ENCODE data around the gene FAM234A.

The FAM234A gene

DNA sequence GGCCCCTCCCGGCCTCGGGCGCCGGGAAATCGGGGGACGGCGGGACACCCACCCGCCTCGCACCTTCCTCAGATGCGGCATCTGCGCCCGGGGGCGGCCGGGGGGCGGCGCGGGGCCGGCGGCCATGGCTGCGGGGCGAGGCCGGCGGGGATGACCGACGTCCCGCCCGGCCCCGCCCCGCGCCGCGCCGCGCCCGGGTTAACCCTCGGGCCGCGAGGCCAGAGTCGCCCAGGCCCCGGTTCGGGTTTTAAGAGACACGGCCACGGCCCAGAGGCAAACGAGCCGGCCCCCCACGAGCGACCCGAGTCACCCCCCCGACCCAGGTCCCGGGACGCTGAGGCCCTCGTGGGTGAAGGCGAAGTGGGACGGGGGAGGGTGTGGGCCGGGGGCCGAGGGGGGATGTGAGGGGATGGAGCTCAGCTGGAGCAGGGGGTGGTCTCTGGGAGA, 41.2 kb downstream of the FAM234A start, which contains the start of gene RGS11:
TSS of gene RGS11 (minus strand) at position 159 of the 447 bp plus-strand sequence. CDS start at position 126, 33 bp downstream.
- ChIA-PET CTCF (no interaction called here), POLR2A (no interaction called here)
- no peak for TF ChIP-seq SP1 (IDR thresholded peaks at IDR 0.05)
- no peak for TF ChIP-seq ZNF384 (IDR thresholded peaks at IDR 0.05)
- TF ChIP-seq NFRKB (IDR thresholded peaks at IDR 0.05) = no peak
- TF ChIP-seq PKNOX1 (IDR thresholded peaks at IDR 0.05) = no peak
- no peak for TF ChIP-seq BHLHE40 (IDR thresholded peaks at IDR 0.05; ENCODE audit: borderline replicate concordance)
- TF ChIP-seq FOXK2 (IDR thresholded peaks at IDR 0.05) = no peak
- TF ChIP-seq HDGF (IDR thresholded peaks at IDR 0.05; ENCODE audit: borderline replicate concordance) = no peak
- TF ChIP-seq TARDBP (IDR thresholded peaks at IDR 0.05) = no peak
- no peak for TF ChIP-seq ELF4 (IDR thresholded peaks at IDR 0.05)
- no peak for DNase-seq (ENCODE audit: extremely low spot score)

DNA sequence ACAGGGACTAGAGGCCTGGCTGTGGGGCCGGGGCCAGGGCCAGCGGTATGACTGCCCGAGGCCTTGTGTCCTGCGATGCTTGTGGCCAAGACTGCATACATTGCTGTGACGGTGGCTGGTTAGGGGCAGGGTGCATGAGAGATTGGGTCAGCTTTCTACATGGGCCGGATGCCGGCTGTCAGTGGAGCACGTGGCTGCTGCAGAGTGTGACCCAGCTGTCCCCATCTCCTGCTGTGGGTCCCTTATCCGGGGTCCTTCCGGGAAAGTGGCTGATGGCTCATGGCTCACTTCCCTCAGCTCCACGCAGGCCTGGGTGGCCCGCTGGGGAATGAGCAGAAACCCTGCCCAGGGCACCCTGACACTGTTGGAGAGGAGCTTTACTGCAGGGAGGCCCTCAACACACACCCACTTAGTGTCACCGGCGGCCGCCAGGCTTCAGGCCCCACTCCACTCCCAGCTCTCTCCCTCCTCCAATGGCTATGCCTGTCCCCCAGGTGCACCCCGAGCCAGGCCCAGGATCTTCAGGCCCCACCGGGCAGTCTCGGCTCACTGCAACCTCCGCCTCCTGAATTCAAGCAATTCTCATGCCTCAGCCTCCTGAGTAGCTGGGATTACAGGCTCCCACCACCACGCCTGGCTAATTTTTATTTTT, 41.9 kb downstream of the FAM234A start:
- DNase-seq (ENCODE audit: extremely low spot score) = no peak
- CTCF ChIA-PET = no interaction called here
- POLR2A ChIA-PET = no interaction called here
- no peak for TF ChIP-seq FOXA1 (IDR thresholded peaks at IDR 0.05)
- no peak for TF ChIP-seq FOXM1 (IDR thresholded peaks at IDR 0.05; ENCODE audit: borderline replicate concordance)
- TF ChIP-seq ARNT (IDR thresholded peaks at IDR 0.05) = no peak
- no peak for TF ChIP-seq ELF4 (IDR thresholded peaks at IDR 0.05)
- no peak for TF ChIP-seq ZNF384 (IDR thresholded peaks at IDR 0.05)
- TF ChIP-seq SUZ12 (IDR thresholded peaks at IDR 0.05) = no peak
- TF ChIP-seq NFRKB (IDR thresholded peaks at IDR 0.05) = no peak
- TF ChIP-seq SP1 (IDR thresholded peaks at IDR 0.05) = no peak
- TF ChIP-seq L3MBTL2 (conservative IDR thresholded peaks at IDR 0.05) = no peak
- TF ChIP-seq FOXK2 (IDR thresholded peaks at IDR 0.05) = no peak
- TF ChIP-seq CTBP1 (IDR thresholded peaks at IDR 0.05; ENCODE audit: borderline replicate concordance) = no peak
- no peak for TF ChIP-seq PKNOX1 (IDR thresholded peaks at IDR 0.05)
- TF ChIP-seq HDGF (IDR thresholded peaks at IDR 0.05; ENCODE audit: borderline replicate concordance) = no peak
- no peak for TF ChIP-seq BHLHE40 (IDR thresholded peaks at IDR 0.05; ENCODE audit: borderline replicate concordance)
- no peak for TF ChIP-seq LEF1 (IDR thresholded peaks at IDR 0.05; ENCODE audit: borderline replicate concordance)

DNA sequence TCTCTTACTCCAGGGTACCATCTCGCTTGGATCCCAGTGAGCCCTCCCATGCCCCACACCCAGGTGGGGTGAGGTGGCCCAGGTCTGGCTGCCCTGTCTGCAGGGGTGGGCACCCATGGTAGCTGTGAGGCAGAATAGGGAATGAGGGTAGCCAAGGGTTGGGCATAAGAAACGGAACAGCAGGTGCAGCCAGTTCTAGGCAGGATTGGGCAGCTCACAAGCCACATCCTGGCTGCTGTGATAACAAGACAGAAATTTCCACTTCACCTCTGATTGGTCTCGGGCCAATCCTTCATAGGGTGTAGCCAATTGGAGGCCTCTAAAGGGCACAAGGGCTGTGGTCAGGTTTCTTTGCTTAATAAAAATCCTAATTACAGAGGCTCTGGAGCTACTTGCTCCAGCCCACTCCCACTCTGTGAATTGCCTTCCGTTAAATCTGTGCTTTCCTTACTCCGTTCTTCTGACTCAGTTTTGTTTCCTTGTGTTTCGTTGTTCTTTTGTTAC, 44.3 kb downstream of the FAM234A start:
- CTCF ChIA-PET = interaction anchor here (0.6 kb wide), 1 partner anchor 58 kb away, joined by 6 read pairs; no protein-coding TSS in a partner anchor
- POLR2A ChIA-PET = interaction anchor here (1.1 to 2.5 kb wide), 3 partner anchors 14 to 44 kb away, joined by 3 to 11 read pairs (median 6); partner anchors contain the start of gene FAM234A
- TF ChIP-seq FOXA1 (IDR thresholded peaks at IDR 0.05) (no peak), PKNOX1 (IDR thresholded peaks at IDR 0.05) (peak; percentile 89)
- DNase-seq (ENCODE audit: extremely low spot score) = no peak

DNA sequence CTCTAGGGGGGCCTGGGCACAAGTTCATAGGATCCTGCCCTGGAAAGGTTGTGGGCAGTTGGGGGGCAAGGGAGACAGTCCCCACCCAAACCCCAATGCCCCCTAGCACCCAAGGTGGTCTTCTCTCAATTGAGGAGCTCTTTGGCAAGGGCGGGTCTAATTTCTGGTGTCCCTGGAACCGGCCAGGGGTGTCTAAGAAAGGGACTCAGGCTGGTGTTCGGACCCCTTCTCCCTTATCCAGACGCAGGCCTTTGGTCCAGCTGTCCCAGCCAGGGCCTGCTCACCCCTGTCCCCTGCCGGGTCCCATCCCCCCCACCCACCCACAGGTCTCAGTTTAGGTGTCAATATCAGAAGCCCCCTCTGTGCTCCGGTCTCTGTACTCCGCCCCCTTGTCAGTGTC, 44.9 kb downstream of the FAM234A start:
- ChIA-PET POLR2A (interaction anchor here (1.1 to 2.5 kb wide), 3 partner anchors 16 to 50 kb away, joined by 3 to 11 read pairs (median 5); partner anchors contain the start of genes FAM234A and LUC7L), CTCF (interaction anchor here (0.6 kb wide), 1 partner anchor 58 kb away, joined by 6 read pairs; no protein-coding TSS in a partner anchor)
- TF ChIP-seq FOXA1 (IDR thresholded peaks at IDR 0.05) (no peak), ZNF384 (IDR thresholded peaks at IDR 0.05) (no peak), NFRKB (IDR thresholded peaks at IDR 0.05) (no peak), SUZ12 (IDR thresholded peaks at IDR 0.05) (no peak), CTBP1 (IDR thresholded peaks at IDR 0.05; ENCODE audit: borderline replicate concordance) (no peak), HDGF (IDR thresholded peaks at IDR 0.05; ENCODE audit: borderline replicate concordance) (no peak), FOXM1 (IDR thresholded peaks at IDR 0.05; ENCODE audit: borderline replicate concordance) (no peak), TARDBP (IDR thresholded peaks at IDR 0.05) (no peak), SP1 (IDR thresholded peaks at IDR 0.05) (no peak), L3MBTL2 (conservative IDR thresholded peaks at IDR 0.05) (no peak), LEF1 (IDR thresholded peaks at IDR 0.05; ENCODE audit: borderline replicate concordance) (no peak), BHLHE40 (IDR thresholded peaks at IDR 0.05; ENCODE audit: borderline replicate concordance) (no peak), PKNOX1 (IDR thresholded peaks at IDR 0.05) (no peak), FOXK2 (IDR thresholded peaks at IDR 0.05) (no peak), ELF4 (IDR thresholded peaks at IDR 0.05) (no peak), ARNT (IDR thresholded peaks at IDR 0.05) (no peak)
- DNase-seq (ENCODE audit: extremely low spot score) = no peak

GRCh38 chr16:280005-280460, 45.4 kb downstream of the FAM234A start:
- CTCF ChIA-PET = no interaction called here
- POLR2A ChIA-PET = interaction anchor here (0.5 to 2.5 kb wide), 5 partner anchors 42 to 70 kb away, joined by 3 to 11 read pairs (median 5); partner anchors contain the start of genes FAM234A and LUC7L
- TF ChIP-seq FOXM1 (IDR thresholded peaks at IDR 0.05; ENCODE audit: borderline replicate concordance) (no peak), HDGF (IDR thresholded peaks at IDR 0.05; ENCODE audit: borderline replicate concordance) (no peak), ELF4 (IDR thresholded peaks at IDR 0.05) (no peak), NFRKB (IDR thresholded peaks at IDR 0.05) (no peak), PKNOX1 (IDR thresholded peaks at IDR 0.05) (no peak), CTBP1 (IDR thresholded peaks at IDR 0.05; ENCODE audit: borderline replicate concordance) (no peak), FOXK2 (IDR thresholded peaks at IDR 0.05) (no peak), FOXA1 (IDR thresholded peaks at IDR 0.05) (no peak), L3MBTL2 (conservative IDR thresholded peaks at IDR 0.05) (no peak), ZNF384 (IDR thresholded peaks at IDR 0.05) (no peak), TARDBP (IDR thresholded peaks at IDR 0.05) (no peak), BHLHE40 (IDR thresholded peaks at IDR 0.05; ENCODE audit: borderline replicate concordance) (no peak), SP1 (IDR thresholded peaks at IDR 0.05) (no peak), SUZ12 (IDR thresholded peaks at IDR 0.05) (no peak)
- DNase-seq (ENCODE audit: extremely low spot score) = no peak
